Esophagus muscularis mucosa (tissue), 4 donors: Measurements from ENCODE around the gene ABR.

ENCODE experiments used
- EP300 ChIP-seq: sonication (generic); formaldehyde crosslinking; IDR thresholded peaks from one replicate; pipeline ENCODE4 v1.6.1; 2017; ENCODE audit warnings: antibody characterized with exemption
- POLR2A ChIP-seq: fragments of 450-650 bp; IDR thresholded peaks from one replicate; pipeline ENCODE4 v1.6.1; 2017; ENCODE audit warnings: antibody characterized with exemption, moderate library complexity, mild to moderate bottlenecking, low read depth
- TF ChIP-seq, protein P1 (sequence below), 3 experiments: fragments of 200-600 bp in 2 of 3; fragments of 450-650 bp in 1 of 3; sonication (generic) in 2 of 3; IDR thresholded peaks; one replicate each; pipeline ENCODE4 v1.5.1; 2017 to 2019; ENCODE audit warnings: antibody characterized with exemption in 3 of 3, mild to moderate bottlenecking in 2 of 3, moderate library complexity in 1 of 3

DNA sequence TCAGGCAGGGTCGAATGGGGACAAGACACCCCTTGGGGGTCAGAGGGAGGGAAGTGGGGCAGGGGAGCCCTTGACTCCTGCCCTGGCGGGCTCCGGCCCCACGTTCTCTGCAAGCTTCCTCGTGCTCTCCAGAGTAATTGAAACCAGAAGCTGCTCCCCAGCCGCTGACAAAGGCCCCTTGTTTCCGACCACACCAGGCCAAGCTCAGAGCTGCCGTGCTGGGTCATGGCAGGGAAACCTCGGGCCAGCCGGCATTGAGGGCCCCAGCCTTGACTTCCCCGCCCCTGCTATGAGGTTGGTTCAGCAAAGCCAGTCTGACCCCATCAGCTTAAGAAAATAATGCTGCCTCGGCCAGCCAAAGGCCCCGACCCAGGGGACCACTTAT is 139.6 kb downstream of the ABR start:
- TF ChIP-seq, protein P1, sequence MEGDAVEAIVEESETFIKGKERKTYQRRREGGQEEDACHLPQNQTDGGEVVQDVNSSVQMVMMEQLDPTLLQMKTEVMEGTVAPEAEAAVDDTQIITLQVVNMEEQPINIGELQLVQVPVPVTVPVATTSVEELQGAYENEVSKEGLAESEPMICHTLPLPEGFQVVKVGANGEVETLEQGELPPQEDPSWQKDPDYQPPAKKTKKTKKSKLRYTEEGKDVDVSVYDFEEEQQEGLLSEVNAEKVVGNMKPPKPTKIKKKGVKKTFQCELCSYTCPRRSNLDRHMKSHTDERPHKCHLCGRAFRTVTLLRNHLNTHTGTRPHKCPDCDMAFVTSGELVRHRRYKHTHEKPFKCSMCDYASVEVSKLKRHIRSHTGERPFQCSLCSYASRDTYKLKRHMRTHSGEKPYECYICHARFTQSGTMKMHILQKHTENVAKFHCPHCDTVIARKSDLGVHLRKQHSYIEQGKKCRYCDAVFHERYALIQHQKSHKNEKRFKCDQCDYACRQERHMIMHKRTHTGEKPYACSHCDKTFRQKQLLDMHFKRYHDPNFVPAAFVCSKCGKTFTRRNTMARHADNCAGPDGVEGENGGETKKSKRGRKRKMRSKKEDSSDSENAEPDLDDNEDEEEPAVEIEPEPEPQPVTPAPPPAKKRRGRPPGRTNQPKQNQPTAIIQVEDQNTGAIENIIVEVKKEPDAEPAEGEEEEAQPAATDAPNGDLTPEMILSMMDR (IDR thresholded peaks at IDR 0.05), result no peak
- TF ChIP-seq EP300 (no peak), POLR2A (no peak)
